MCF 10A (cell line): Measurements from ENCODE around the gene MKRN2. TPM values are rescaled to one million over a fixed set of nuclear protein-coding genes. Genes with fewer than 3 reads are reported as not detected.

Experiments used
- BruUV-seq: library from RNA; stranded (reverse); fragments of 400-500 nt; replicated peaks from 2 replicates; lab custom pipeline; 2021; lab: Mats Ljungman, UMichigan
- CTCF ChIA-PET: fragments of 300-600 bp; sonication (Branson Sonifier 250); formaldehyde crosslinking; extraction: SDS; loops from one replicate; lab custom pipeline; 2021; ENCODE audit warnings: antibody characterized with exemption, inconsistent platforms; lab: Yijun Ruan, JAX
- POLR2A ChIA-PET: fragments of 300-600, 350-650 bp; sonication (Branson Sonifier 250); formaldehyde crosslinking; extraction: SDS; loops from one replicate; lab custom pipeline; 2020; ENCODE audit warnings: antibody characterized with exemption, inconsistent platforms; lab: Yijun Ruan, JAX
- DNase-seq: peaks from one replicate; pipeline ENCODE4 v3.0.0-alpha.2; 2018; ENCODE audit not compliant: unreplicated experiment
- H3K27ac Mint-ChIP-seq: one replicate; pipeline ENCODE4 v1.8.0; 2022; ENCODE audit warnings: mild to moderate bottlenecking, low read depth, mixed read lengths; ENCODE audit not compliant: unreplicated experiment
- H3K27me3 Mint-ChIP-seq: one replicate; pipeline ENCODE4 v1.8.0; 2022; ENCODE audit warnings: mixed read lengths; ENCODE audit not compliant: insufficient read depth, unreplicated experiment
- H3K36me3 Mint-ChIP-seq: one replicate; pipeline ENCODE4 v1.8.0; 2022; ENCODE audit warnings: mild to moderate bottlenecking, moderate library complexity, mixed read lengths; ENCODE audit not compliant: insufficient read depth, unreplicated experiment
- H3K4me1 Mint-ChIP-seq: one replicate; pipeline ENCODE4 v1.8.0; 2022; ENCODE audit warnings: mixed read lengths; ENCODE audit not compliant: insufficient read depth, unreplicated experiment
- H3K4me3 Mint-ChIP-seq: one replicate; pipeline ENCODE4 v1.8.0; 2022; ENCODE audit warnings: mild to moderate bottlenecking, moderate library complexity, mixed read lengths; ENCODE audit not compliant: unreplicated experiment
- H3K9me3 Mint-ChIP-seq: one replicate; pipeline ENCODE4 v1.8.0; 2022; ENCODE audit warnings: mixed read lengths; ENCODE audit not compliant: unreplicated experiment
- intact Hi-C: fragments of 100-400 bp; cut with micrococcal nuclease; formaldehyde crosslinking; loops from 2 replicates; pipeline ENCODE4 v1.14.1; 2022
- total RNA-seq: library from RNA; stranded (reverse); gene quantifications from 2 replicates; pipeline ENCODE4 v1.2.3, GENCODE V29; 2022
- TF ChIP-seq, protein P1 (sequence below): fragments of 200-600 bp; IDR thresholded peaks from one replicate; pipeline ENCODE4 v1.8.0; 2022; ENCODE audit warnings: antibody characterized with exemption, mild to moderate bottlenecking; ENCODE audit not compliant: unreplicated experiment

Gene MKRN2
- total RNA-seq, 1 experiment from 2014 or later: 25.6 TPM

DNA sequence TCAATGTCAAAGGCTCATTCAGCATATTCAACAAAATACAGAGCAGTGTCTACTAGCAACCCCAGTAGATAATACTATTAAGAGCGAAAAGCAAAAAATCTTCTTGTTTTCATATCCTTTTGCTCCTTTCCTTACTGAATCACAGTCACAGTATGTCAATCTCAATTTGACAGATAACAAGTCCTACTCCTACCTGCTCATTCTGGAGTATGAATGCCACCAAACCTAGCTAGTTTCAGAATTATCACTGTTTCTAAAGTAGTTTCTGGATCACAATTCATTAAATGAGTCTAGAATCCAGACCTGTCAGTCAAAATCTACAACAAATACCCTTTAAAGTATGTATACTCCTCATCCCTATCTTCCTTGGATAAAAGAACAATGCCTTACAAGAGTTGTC is 51.5 kb downstream of the MKRN2 start:
- H3K9me3 Mint-ChIP-seq: no peaks in the 10 kb centered on the region
- BruUV-seq: no TSS peak
- TF ChIP-seq, protein P1, sequence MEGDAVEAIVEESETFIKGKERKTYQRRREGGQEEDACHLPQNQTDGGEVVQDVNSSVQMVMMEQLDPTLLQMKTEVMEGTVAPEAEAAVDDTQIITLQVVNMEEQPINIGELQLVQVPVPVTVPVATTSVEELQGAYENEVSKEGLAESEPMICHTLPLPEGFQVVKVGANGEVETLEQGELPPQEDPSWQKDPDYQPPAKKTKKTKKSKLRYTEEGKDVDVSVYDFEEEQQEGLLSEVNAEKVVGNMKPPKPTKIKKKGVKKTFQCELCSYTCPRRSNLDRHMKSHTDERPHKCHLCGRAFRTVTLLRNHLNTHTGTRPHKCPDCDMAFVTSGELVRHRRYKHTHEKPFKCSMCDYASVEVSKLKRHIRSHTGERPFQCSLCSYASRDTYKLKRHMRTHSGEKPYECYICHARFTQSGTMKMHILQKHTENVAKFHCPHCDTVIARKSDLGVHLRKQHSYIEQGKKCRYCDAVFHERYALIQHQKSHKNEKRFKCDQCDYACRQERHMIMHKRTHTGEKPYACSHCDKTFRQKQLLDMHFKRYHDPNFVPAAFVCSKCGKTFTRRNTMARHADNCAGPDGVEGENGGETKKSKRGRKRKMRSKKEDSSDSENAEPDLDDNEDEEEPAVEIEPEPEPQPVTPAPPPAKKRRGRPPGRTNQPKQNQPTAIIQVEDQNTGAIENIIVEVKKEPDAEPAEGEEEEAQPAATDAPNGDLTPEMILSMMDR: no peak
- peaks cover 73% of the 10 kb centered on the region for H3K36me3 Mint-ChIP-seq
- POLR2A ChIA-PET: interaction anchor here (0.7 to 0.9 kb wide), 3 partner anchors 17 to 63 kb away, joined by 3 to 4 read pairs (median 3); partner anchors contain the start of gene RAF1
- no peaks in the 10 kb centered on the region for H3K4me1 Mint-ChIP-seq
- no peak overlapping the region for H3K4me3 Mint-ChIP-seq
- no peaks in the 10 kb centered on the region for H3K27me3 Mint-ChIP-seq
- no peak overlapping the region for H3K27ac Mint-ChIP-seq
- intact Hi-C loops: no loop called here
- CTCF ChIA-PET: no interaction called here
- no peak for DNase-seq

DNA sequence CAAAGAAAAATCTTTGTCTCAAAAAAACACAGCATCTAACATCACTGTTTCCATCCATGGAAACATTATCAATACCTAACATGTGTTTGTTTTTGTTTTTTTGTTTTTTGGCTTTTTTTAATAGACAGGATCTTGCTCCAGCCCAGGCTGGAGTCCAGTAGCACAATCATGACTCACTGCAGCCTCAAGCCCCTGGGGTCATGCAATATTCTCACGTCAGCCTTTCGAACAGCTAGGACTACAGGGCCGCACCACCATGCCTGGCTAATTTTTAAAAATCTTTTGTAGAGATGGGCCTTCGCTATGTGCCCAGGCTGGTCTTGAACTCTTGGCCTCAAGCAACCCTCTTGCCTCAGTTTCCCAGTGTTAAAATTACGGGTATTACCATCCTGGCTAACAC is 54.2 kb downstream of the MKRN2 start:
- Mint-ChIP-seq H3K27me3 (no peaks in the 10 kb centered on the region), H3K36me3 (peaks cover 72% of the 10 kb centered on the region), H3K4me1 (peaks cover 5% of the 10 kb centered on the region), H3K4me3 (no peak overlapping the region), H3K9me3 (no peaks in the 10 kb centered on the region), H3K27ac (no peak overlapping the region)
- ChIA-PET POLR2A (no interaction called here), CTCF (interaction anchor here (1.4 kb wide), 1 partner anchor 37 kb away, joined by 3 read pairs; no protein-coding TSS in a partner anchor)
- no TSS peak for BruUV-seq
- intact Hi-C loops: no loop called here
- TF ChIP-seq, protein P1: no peak
- no peak for DNase-seq

DNA sequence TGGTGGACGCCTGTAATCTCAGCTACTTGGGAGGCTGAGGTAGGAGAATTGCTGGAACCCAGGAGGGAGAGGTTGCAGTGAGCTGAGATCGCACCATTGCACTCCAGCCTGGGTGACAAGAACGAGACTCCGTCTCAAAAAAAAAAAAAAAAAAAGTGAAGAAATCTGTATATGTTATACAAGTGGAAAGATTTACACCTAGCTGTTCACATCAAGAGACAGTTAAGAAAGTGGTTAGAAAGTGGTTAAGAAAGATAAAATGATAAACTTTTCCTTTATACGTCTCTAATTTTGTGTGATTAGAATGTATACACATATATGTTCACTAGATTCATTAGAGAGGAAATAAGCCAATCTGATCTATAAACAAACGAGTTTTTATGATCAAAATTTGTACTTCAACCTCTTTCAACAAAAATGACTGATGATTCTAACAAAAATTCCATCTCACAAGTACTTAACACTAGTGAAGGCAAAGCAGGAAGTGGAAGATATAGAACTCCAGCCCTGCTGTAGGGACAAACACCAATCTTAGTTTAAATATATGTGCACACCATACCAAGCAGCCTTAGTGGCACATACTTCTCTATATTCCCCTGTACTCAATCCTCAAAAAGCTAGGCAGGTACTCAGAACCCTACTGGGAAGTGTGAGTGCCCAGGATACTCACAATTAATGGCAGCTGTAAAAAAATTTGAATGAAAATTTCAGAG is 55.8 kb downstream of the MKRN2 start:
- TF ChIP-seq, protein P1: no peak
- Mint-ChIP-seq H3K27me3 (no peaks in the 10 kb centered on the region), H3K4me1 (peaks cover 5% of the 10 kb centered on the region), H3K4me3 (no peak overlapping the region), H3K27ac (no peak overlapping the region), H3K36me3 (peaks cover 75% of the 10 kb centered on the region), H3K9me3 (no peaks in the 10 kb centered on the region)
- no peak for DNase-seq
- ChIA-PET POLR2A (interaction anchor here (0.6 kb wide), 1 partner anchor 41 kb away, joined by 3 read pairs; no protein-coding TSS in a partner anchor), CTCF (interaction anchor here (0.6 to 1.4 kb wide), 4 partner anchors 13 to 93 kb away, joined by 3 read pairs; no protein-coding TSS in a partner anchor)
- intact Hi-C loops: no loop called here
- BruUV-seq: no TSS peak

DNA sequence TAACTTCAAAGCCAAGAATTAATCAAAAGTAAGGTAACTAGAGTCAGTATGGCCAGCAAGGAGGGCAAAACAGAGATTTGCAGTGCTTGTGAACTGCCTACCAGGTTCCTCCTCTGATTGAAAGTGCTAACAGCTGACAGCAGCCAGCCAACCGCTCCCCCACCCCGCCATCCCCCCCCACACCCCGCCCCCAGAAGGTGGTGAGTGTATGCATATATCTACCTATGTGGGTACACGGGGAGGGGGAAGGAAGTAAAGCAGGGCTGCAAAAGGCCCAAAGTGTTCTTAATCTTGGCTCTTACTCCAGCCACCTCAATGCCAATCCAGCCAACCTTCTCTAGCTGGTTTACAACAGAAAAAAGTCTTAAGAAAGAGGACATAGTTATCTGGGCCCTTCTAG is 56.4 kb downstream of the MKRN2 start:
- TF ChIP-seq, protein P1: no peak
- intact Hi-C loops: no loop called here
- Mint-ChIP-seq H3K27ac (no peak overlapping the region), H3K36me3 (peaks cover 76% of the 10 kb centered on the region), H3K4me1 (peaks cover 5% of the 10 kb centered on the region), H3K27me3 (no peaks in the 10 kb centered on the region), H3K4me3 (no peak overlapping the region), H3K9me3 (no peaks in the 10 kb centered on the region)
- ChIA-PET POLR2A (no interaction called here), CTCF (interaction anchor here (0.9 to 1.3 kb wide), 3 partner anchors 14 to 93 kb away, joined by 3 to 6 read pairs (median 3); no protein-coding TSS in a partner anchor)
- DNase-seq: no peak
- no TSS peak for BruUV-seq
